ENCODE measurements around the gene MTMR12. TPM values are rescaled to one million over a fixed set of nuclear protein-coding genes. Genes with fewer than 3 reads are reported as not detected.

The MTMR12 gene
- total RNA-seq, 1 donor from 2014 or later = 20.4 TPM

GRCh38 chr5:32251871-32252458 is 60.8 kb downstream of the MTMR12 start:
- no peak overlapping the region for H3K27ac Mint-ChIP-seq (ENCODE audit: unreplicated experiment)
- no peak overlapping the region for H3K4me3 Mint-ChIP-seq (ENCODE audit: unreplicated experiment)
- no peaks in the 10 kb centered on the region for H3K27me3 Mint-ChIP-seq (ENCODE audit: low read depth)
- no peak for TF ChIP-seq CTCF (IDR thresholded peaks at IDR 0.05)
- no peaks in the 10 kb centered on the region for H3K9me3 Mint-ChIP-seq (ENCODE audit: low read depth)
- no peak for DNase-seq (ENCODE audit: low spot score)
- peaks cover 6% of the 10 kb centered on the region for H3K4me1 Mint-ChIP-seq (ENCODE audit: low read depth)
- peaks cover 35% of the 10 kb centered on the region for H3K36me3 Mint-ChIP-seq (ENCODE audit: low read depth)

GRCh38 chr5:32249668-32250067 is 63.1 kb downstream of the MTMR12 start:
- no peaks in the 10 kb centered on the region for H3K9me3 Mint-ChIP-seq (ENCODE audit: low read depth)
- DNase-seq (ENCODE audit: low spot score) = no peak
- H3K36me3 Mint-ChIP-seq (ENCODE audit: low read depth) = peaks cover 35% of the 10 kb centered on the region
- H3K4me1 Mint-ChIP-seq (ENCODE audit: low read depth) = no peaks in the 10 kb centered on the region
- TF ChIP-seq CTCF (IDR thresholded peaks at IDR 0.05) = no peak
- no peak overlapping the region for H3K27ac Mint-ChIP-seq (ENCODE audit: unreplicated experiment)
- H3K4me3 Mint-ChIP-seq (ENCODE audit: unreplicated experiment) = no peak overlapping the region
- no peaks in the 10 kb centered on the region for H3K27me3 Mint-ChIP-seq (ENCODE audit: low read depth)

- Mint-ChIP-seq H3K27ac (ENCODE audit: unreplicated experiment) (no peak overlapping the region), H3K27me3 (ENCODE audit: low read depth) (no peaks in the 10 kb centered on the region), H3K36me3 (ENCODE audit: low read depth) (peaks cover 40% of the 10 kb centered on the region), H3K9me3 (ENCODE audit: low read depth) (no peaks in the 10 kb centered on the region), H3K4me1 (ENCODE audit: low read depth) (peaks cover 27% of the 10 kb centered on the region), H3K4me3 (ENCODE audit: unreplicated experiment) (no peak overlapping the region)
- TF ChIP-seq CTCF (IDR thresholded peaks at IDR 0.05) = no peak
- DNase-seq (ENCODE audit: low spot score) = no peak
Observed at GRCh38 chr5:32245742-32246141, 67.0 kb downstream of the MTMR12 start.

- Mint-ChIP-seq H3K27ac (ENCODE audit: unreplicated experiment) (no peak overlapping the region), H3K9me3 (ENCODE audit: low read depth) (no peaks in the 10 kb centered on the region), H3K4me3 (ENCODE audit: unreplicated experiment) (no peak overlapping the region), H3K4me1 (ENCODE audit: low read depth) (peaks cover 27% of the 10 kb centered on the region), H3K36me3 (ENCODE audit: low read depth) (peaks cover 44% of the 10 kb centered on the region), H3K27me3 (ENCODE audit: low read depth) (no peaks in the 10 kb centered on the region)
- DNase-seq (ENCODE audit: low spot score) = no peak
- TF ChIP-seq CTCF (IDR thresholded peaks at IDR 0.05) = no peak
Observed at GRCh38 chr5:32244017-32244416, 68.7 kb downstream of the MTMR12 start.

GRCh38 chr5:32241034-32241783 is 71.5 kb downstream of the MTMR12 start:
- no peak overlapping the region for H3K4me3 Mint-ChIP-seq (ENCODE audit: unreplicated experiment)
- peak overlapping the region; percentile 74 for H3K27ac Mint-ChIP-seq (ENCODE audit: unreplicated experiment)
- no peak for DNase-seq (ENCODE audit: low spot score)
- H3K27me3 Mint-ChIP-seq (ENCODE audit: low read depth) = no peaks in the 10 kb centered on the region
- H3K9me3 Mint-ChIP-seq (ENCODE audit: low read depth) = no peaks in the 10 kb centered on the region
- H3K4me1 Mint-ChIP-seq (ENCODE audit: low read depth) = peaks cover 30% of the 10 kb centered on the region
- peaks cover 26% of the 10 kb centered on the region for H3K36me3 Mint-ChIP-seq (ENCODE audit: low read depth)
- no peak for TF ChIP-seq CTCF (IDR thresholded peaks at IDR 0.05)
